Activated CD8-positive, alpha-beta T cell treated with anti-CD3 and anti-CD28 coated beads for 36 hours (primary cell): Measurements from ENCODE around the gene CCR2. TPM values are rescaled to one million over a fixed set of nuclear protein-coding genes. Genes with fewer than 3 reads are reported as not detected.
A peak's percentile ranks its signal among the peaks of the same experiment; 100 is the strongest.

Source experiments
- ATAC-seq: fragments of 200-7000 bp; cut with Tn5 transposase; one replicate; pipeline ENCODE4 v1.10.0; 2021; ENCODE audit warnings: mild to moderate bottlenecking, moderate library complexity
- CTCF ChIA-PET: fragments of 350-600 bp; sonication (Branson Sonifier 250); formaldehyde crosslinking; loops from one replicate; lab custom pipeline; 2021; ENCODE audit warnings: antibody characterized with exemption; lab: Charles Lee
- POLR2A ChIA-PET: fragments of 350-600 bp; sonication (Branson Sonifier 250); formaldehyde crosslinking; loops from one replicate; lab custom pipeline; 2021; ENCODE audit warnings: antibody characterized with exemption; lab: Charles Lee
- DNase-seq: peaks from one replicate; pipeline ENCODE4 v3.0.0-alpha.2; 2020
- H3K27ac Mint-ChIP-seq: one replicate; pipeline ENCODE4 v1.8.0; 2021; ENCODE audit warnings: mild to moderate bottlenecking, mixed read lengths
- H3K27me3 Mint-ChIP-seq: one replicate; pipeline ENCODE4 v1.8.0; 2021; ENCODE audit warnings: mixed read lengths
- H3K36me3 Mint-ChIP-seq: one replicate; pipeline ENCODE4 v1.8.0; 2021; ENCODE audit warnings: low read depth, mixed read lengths
- H3K4me1 Mint-ChIP-seq: one replicate; pipeline ENCODE4 v1.8.0; 2021; ENCODE audit warnings: low read depth, mixed read lengths
- H3K4me3 Mint-ChIP-seq: one replicate; pipeline ENCODE4 v1.8.0; 2021; ENCODE audit warnings: mild to moderate bottlenecking, moderate library complexity, mixed read lengths
- H3K9me3 Mint-ChIP-seq: one replicate; pipeline ENCODE4 v1.8.0; 2021; ENCODE audit warnings: mixed read lengths
- intact Hi-C: fragments of 100-400 bp; cut with micrococcal nuclease; formaldehyde crosslinking; loops from one replicate; pipeline ENCODE4 v1.10.0; 2022
- total RNA-seq, 2 experiments: library from RNA; stranded (reverse); gene quantifications; one replicate each; pipeline ENCODE4 v1.2.3, GENCODE V29; 2021
- TF ChIP-seq, protein P1 (sequence below): fragments of 200-600 bp; IDR thresholded peaks from one replicate; pipeline ENCODE4 v1.8.0; 2022; ENCODE audit warnings: antibody characterized with exemption, mild to moderate bottlenecking

CCR2 gene
- total RNA-seq, 2 experiments from 2014 or later = 0.81 to 0.83 TPM

DNA sequence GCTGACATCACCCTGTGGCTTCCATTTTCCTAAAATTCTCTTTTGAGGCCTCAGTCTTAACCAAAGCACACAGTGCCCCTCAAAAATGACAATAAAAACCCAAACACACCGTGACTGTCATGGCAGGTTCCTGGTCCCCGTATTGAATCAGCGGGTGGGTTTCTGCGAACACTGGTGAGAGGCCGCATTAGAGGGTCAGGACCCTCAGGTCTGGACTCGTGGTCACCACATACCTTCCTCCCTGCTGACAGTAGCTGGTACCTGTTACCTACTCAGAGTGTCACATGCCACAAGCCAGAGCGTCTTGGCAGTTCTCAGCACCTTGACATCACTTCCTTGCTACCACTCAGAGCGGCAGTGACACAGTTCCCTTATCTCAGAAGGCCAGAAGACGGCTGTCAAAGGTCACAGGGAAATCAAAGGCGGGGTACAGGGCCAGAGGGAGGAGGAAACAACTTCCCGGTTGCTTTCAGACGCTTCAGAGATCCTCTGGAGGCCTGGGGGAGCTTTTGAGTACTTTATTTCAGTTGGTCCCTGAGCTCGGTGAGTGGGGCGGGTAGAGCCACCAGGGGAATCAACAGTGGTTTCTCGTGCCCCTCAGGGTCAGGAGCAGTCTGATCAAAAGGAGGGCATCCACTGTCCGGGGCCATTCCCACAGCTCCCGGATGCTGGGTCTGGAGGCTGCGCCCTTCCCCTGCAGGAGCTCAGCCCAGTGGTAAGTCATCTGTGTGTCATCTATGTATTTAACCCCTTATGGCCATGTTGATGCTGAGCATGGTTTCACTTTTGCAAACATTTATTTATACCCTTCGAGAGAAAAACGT, 53.1 kb downstream of the CCR2 start, which contains the start of the genes CCR5AS and CCRL2:
Gene CCR5AS (minus strand): TSS at position 279 of the 824 bp plus-strand sequence.
Gene CCRL2 (plus strand): TSS at position 472 of the 824 bp plus-strand sequence. CDS start 821 bp downstream, outside the sequence.
- POLR2A ChIA-PET = interaction anchor here (0.9 to 1.7 kb wide), 8 partner anchors 10 to 191 kb away, joined by 3 to 7 read pairs (median 3); partner anchors contain the start of gene CCR2

DNA sequence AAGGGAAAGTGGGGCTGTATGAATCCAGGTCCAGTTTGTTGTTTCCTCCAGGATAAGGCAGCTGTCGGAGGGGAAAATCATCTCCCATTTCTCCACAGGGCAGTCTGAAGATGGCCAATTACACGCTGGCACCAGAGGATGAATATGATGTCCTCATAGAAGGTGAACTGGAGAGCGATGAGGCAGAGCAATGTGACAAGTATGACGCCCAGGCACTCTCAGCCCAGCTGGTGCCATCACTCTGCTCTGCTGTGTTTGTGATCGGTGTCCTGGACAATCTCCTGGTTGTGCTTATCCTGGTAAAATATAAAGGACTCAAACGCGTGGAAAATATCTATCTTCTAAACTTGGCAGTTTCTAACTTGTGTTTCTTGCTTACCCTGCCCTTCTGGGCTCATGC, 54.1 kb downstream of the CCR2 start:
- intact Hi-C loops = no loop called here
- Mint-ChIP-seq H3K27me3 (no peaks in the 10 kb centered on the region), H3K9me3 (no peaks in the 10 kb centered on the region), H3K4me1 (peaks cover 36% of the 10 kb centered on the region), H3K36me3 (no peaks in the 10 kb centered on the region), H3K27ac (peak overlapping the region; percentile 39), H3K4me3 (peak overlapping the region; percentile 82)
- ChIA-PET POLR2A (interaction anchor here (0.9 kb wide), 2 partner anchors 108 to 132 kb away, joined by 3 read pairs; no protein-coding TSS in a partner anchor), CTCF (interaction anchor here (0.8 to 2.5 kb wide), 10 partner anchors 9 to 330 kb away, joined by 3 to 9 read pairs (median 4); partner anchors contain the start of gene CCR5)
- DNase-seq (no peak), ATAC-seq (no peak)
- TF ChIP-seq, protein P1, sequence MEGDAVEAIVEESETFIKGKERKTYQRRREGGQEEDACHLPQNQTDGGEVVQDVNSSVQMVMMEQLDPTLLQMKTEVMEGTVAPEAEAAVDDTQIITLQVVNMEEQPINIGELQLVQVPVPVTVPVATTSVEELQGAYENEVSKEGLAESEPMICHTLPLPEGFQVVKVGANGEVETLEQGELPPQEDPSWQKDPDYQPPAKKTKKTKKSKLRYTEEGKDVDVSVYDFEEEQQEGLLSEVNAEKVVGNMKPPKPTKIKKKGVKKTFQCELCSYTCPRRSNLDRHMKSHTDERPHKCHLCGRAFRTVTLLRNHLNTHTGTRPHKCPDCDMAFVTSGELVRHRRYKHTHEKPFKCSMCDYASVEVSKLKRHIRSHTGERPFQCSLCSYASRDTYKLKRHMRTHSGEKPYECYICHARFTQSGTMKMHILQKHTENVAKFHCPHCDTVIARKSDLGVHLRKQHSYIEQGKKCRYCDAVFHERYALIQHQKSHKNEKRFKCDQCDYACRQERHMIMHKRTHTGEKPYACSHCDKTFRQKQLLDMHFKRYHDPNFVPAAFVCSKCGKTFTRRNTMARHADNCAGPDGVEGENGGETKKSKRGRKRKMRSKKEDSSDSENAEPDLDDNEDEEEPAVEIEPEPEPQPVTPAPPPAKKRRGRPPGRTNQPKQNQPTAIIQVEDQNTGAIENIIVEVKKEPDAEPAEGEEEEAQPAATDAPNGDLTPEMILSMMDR = no peak

More for the DNA sequence above, 53.1 kb downstream of the CCR2 start, which contains the start of the genes CCR5AS and CCRL2:
- no peaks in the 10 kb centered on the region for H3K36me3 Mint-ChIP-seq
- DNase-seq = peak; percentile 74
- no peaks in the 10 kb centered on the region for H3K9me3 Mint-ChIP-seq
- H3K27me3 Mint-ChIP-seq = no peaks in the 10 kb centered on the region
- peak within 1 kb of the TSS; percentile 82 for H3K4me3 Mint-ChIP-seq
- peak; percentile 89 for ATAC-seq
- peak within 1 kb of the TSS; percentile 89 for H3K27ac Mint-ChIP-seq
- peaks cover 36% of the 10 kb centered on the region for H3K4me1 Mint-ChIP-seq
- TF ChIP-seq, protein P1 = peak; percentile 9
- intact Hi-C loops = no loop called here
- CTCF ChIA-PET = interaction anchor here (0.8 to 2.5 kb wide), 12 partner anchors 8 to 329 kb away, joined by 3 to 9 read pairs (median 4); partner anchors contain the start of gene CCR5

DNA sequence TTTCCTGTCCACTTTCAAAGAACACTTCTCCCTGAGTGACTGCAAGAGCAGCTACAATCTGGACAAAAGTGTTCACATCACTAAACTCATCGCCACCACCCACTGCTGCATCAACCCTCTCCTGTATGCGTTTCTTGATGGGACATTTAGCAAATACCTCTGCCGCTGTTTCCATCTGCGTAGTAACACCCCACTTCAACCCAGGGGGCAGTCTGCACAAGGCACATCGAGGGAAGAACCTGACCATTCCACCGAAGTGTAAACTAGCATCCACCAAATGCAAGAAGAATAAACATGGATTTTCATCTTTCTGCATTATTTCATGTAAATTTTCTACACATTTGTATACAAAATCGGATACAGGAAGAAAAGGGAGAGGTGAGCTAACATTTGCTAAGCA, 54.9 kb downstream of the CCR2 start:
- ATAC-seq (no peak), DNase-seq (no peak)
- H3K9me3 Mint-ChIP-seq = no peaks in the 10 kb centered on the region
- peaks cover 36% of the 10 kb centered on the region for H3K4me1 Mint-ChIP-seq
- no peak overlapping the region for H3K27ac Mint-ChIP-seq
- POLR2A ChIA-PET = no interaction called here
- no peaks in the 10 kb centered on the region for H3K27me3 Mint-ChIP-seq
- TF ChIP-seq, protein P1 = no peak
- CTCF ChIA-PET = interaction anchor here (1.2 to 1.9 kb wide), 4 partner anchors 80 to 149 kb away, joined by 3 to 6 read pairs (median 4); no protein-coding TSS in a partner anchor
- intact Hi-C loops = no loop called here
- no peak overlapping the region for H3K4me3 Mint-ChIP-seq
- H3K36me3 Mint-ChIP-seq = no peaks in the 10 kb centered on the region

DNA sequence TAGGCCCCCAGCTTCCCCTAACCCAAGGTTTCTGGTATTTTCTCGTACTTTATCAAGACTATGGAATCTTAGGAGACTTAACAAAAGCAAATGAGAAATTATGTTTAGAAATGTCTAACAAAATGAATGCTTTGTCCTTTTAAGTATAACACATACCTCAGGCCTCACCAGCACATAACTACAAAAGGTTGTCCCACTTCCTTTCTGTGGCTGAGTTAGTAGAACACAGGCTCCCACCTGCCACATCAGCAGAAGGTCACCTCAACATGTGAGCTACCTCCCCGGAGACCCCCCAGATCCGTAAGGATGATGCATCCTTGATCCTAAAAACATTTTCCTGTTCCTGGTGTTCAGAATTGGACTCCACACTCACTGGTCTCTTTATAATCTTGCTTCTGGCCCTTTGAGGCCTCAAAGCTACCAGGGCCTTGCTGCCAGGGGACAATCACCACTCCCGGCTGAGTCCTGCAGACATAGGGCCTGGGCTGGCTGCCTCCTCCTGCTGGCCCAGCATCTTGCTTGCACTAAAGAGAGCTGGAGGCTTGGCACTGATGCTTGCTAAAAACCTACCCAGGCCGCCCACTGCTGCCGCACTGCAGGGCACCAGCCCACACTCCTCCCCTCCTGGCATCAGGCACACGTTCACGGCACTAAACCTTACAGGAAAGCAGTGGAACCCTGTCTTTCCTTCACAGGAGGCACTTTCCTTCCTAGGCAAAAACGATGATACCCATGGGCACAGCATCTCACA, 56.0 kb downstream of the CCR2 start:
- intact Hi-C loops = no loop called here
- TF ChIP-seq, protein P1 = no peak
- Mint-ChIP-seq H3K27me3 (no peaks in the 10 kb centered on the region), H3K9me3 (no peaks in the 10 kb centered on the region), H3K27ac (peak overlapping the region; percentile 26), H3K4me1 (peaks cover 36% of the 10 kb centered on the region), H3K36me3 (no peaks in the 10 kb centered on the region), H3K4me3 (no peak overlapping the region)
- DNase-seq = peak; percentile 31
- ChIA-PET CTCF (interaction anchor here (1.0 to 1.9 kb wide), 5 partner anchors 78 to 149 kb away, joined by 3 to 6 read pairs (median 4); no protein-coding TSS in a partner anchor), POLR2A (no interaction called here)
- ATAC-seq = no peak

Other genes starting within 250 kb of the CCR2 start
- gene CCR1, start 145.8 kb upstream of the CCR2 start, total RNA-seq = 1 to 10 TPM in 1 of 2 experiments, under 1 TPM in 1; 0.67 to 1.1 TPM
- not detected for gene CCR3, start 111.7 kb upstream of the CCR2 start, total RNA-seq
- 1 to 10 TPM; 1.7 to 2.2 TPM for gene CCR5, start 16.8 kb downstream of the CCR2 start, total RNA-seq
- 1 to 10 TPM; 2.8 TPM for gene CCRL2, start 53.1 kb downstream of the CCR2 start, total RNA-seq
- not detected for gene LTF, start 110.8 kb downstream of the CCR2 start, total RNA-seq
- gene RTP3, start 143.9 kb downstream of the CCR2 start, total RNA-seq = not detected
- not detected for gene LRRC2, start 212.2 kb downstream of the CCR2 start, total RNA-seq